Measurements from ENCODE around the gene ASTN2. TPM values are rescaled to one million over a fixed set of nuclear protein-coding genes. Genes with fewer than 3 reads are reported as not detected.

Gene ASTN2
- total and polyA plus RNA-seq, 2 experiments from 2014 or later: 7.0 to 24.6 TPM

DNA sequence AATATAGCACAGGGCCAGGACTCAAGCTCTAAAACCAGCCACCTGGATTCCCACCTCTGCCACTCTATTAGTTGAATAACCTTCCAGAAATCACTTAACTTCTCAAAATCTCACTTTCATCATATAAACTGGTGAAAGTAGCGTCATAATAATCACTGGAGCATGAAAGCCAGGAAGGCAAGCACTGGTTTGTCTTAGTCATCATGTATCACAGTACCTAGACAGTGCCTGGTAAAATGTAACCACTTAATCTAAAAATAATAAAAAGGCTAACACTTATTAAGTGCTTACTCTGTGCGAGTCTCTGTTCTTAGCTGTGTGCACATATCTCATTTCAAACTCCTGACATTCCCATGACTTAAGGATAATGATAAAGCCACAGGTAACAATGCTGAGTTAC lies 109.4 kb downstream of the ASTN2 start:
- Mint-ChIP-seq H3K4me3 (no peak overlapping the region), H3K27me3 (ENCODE audit: insufficient read depth, low read depth, poor library complexity) (no peaks in the 10 kb centered on the region), H3K36me3 (ENCODE audit: low read depth) (no peaks in the 10 kb centered on the region), H3K27ac (no peak overlapping the region), H3K4me1 (peaks cover 26% of the 10 kb centered on the region), H3K9me3 (no peaks in the 10 kb centered on the region)
- Histone ChIP-seq H3K27ac (ENCODE audit: low read depth) (no peak overlapping the region), H4K20me1 (replicated peaks; ENCODE audit: insufficient read depth) (no peaks in the 10 kb centered on the region; the same call in 1 of the 2 replicates), H3K9me2 (ENCODE audit: insufficient read depth) (no peaks in the 10 kb centered on the region), H3K79me2 (replicated peaks; ENCODE audit: insufficient read depth) (no peaks in the 10 kb centered on the region), H3K36me3 (ENCODE audit: insufficient read depth) (no peaks in the 10 kb centered on the region), H3K27me3 (ENCODE audit: insufficient read depth) (no peaks in the 10 kb centered on the region), H3K4me3 (no peak overlapping the region), H3F3A (replicated peaks; ENCODE audit: low read depth) (no peaks in the 10 kb centered on the region), H2AFZ (no peak overlapping the region), H3K4me2 (no peak overlapping the region), H3K4me1 (ENCODE audit: insufficient read depth) (peaks cover 17% of the 10 kb centered on the region)
- ATAC-seq: no peak
- no peak for TF ChIP-seq ETS1 (IDR thresholded peaks at IDR 0.05)
- TF ChIP-seq, protein P1, sequence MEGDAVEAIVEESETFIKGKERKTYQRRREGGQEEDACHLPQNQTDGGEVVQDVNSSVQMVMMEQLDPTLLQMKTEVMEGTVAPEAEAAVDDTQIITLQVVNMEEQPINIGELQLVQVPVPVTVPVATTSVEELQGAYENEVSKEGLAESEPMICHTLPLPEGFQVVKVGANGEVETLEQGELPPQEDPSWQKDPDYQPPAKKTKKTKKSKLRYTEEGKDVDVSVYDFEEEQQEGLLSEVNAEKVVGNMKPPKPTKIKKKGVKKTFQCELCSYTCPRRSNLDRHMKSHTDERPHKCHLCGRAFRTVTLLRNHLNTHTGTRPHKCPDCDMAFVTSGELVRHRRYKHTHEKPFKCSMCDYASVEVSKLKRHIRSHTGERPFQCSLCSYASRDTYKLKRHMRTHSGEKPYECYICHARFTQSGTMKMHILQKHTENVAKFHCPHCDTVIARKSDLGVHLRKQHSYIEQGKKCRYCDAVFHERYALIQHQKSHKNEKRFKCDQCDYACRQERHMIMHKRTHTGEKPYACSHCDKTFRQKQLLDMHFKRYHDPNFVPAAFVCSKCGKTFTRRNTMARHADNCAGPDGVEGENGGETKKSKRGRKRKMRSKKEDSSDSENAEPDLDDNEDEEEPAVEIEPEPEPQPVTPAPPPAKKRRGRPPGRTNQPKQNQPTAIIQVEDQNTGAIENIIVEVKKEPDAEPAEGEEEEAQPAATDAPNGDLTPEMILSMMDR (conservative IDR thresholded peaks at IDR 0.05; ENCODE audit: low read depth in 2 of 2): no peak
- TF ChIP-seq, protein P2, sequence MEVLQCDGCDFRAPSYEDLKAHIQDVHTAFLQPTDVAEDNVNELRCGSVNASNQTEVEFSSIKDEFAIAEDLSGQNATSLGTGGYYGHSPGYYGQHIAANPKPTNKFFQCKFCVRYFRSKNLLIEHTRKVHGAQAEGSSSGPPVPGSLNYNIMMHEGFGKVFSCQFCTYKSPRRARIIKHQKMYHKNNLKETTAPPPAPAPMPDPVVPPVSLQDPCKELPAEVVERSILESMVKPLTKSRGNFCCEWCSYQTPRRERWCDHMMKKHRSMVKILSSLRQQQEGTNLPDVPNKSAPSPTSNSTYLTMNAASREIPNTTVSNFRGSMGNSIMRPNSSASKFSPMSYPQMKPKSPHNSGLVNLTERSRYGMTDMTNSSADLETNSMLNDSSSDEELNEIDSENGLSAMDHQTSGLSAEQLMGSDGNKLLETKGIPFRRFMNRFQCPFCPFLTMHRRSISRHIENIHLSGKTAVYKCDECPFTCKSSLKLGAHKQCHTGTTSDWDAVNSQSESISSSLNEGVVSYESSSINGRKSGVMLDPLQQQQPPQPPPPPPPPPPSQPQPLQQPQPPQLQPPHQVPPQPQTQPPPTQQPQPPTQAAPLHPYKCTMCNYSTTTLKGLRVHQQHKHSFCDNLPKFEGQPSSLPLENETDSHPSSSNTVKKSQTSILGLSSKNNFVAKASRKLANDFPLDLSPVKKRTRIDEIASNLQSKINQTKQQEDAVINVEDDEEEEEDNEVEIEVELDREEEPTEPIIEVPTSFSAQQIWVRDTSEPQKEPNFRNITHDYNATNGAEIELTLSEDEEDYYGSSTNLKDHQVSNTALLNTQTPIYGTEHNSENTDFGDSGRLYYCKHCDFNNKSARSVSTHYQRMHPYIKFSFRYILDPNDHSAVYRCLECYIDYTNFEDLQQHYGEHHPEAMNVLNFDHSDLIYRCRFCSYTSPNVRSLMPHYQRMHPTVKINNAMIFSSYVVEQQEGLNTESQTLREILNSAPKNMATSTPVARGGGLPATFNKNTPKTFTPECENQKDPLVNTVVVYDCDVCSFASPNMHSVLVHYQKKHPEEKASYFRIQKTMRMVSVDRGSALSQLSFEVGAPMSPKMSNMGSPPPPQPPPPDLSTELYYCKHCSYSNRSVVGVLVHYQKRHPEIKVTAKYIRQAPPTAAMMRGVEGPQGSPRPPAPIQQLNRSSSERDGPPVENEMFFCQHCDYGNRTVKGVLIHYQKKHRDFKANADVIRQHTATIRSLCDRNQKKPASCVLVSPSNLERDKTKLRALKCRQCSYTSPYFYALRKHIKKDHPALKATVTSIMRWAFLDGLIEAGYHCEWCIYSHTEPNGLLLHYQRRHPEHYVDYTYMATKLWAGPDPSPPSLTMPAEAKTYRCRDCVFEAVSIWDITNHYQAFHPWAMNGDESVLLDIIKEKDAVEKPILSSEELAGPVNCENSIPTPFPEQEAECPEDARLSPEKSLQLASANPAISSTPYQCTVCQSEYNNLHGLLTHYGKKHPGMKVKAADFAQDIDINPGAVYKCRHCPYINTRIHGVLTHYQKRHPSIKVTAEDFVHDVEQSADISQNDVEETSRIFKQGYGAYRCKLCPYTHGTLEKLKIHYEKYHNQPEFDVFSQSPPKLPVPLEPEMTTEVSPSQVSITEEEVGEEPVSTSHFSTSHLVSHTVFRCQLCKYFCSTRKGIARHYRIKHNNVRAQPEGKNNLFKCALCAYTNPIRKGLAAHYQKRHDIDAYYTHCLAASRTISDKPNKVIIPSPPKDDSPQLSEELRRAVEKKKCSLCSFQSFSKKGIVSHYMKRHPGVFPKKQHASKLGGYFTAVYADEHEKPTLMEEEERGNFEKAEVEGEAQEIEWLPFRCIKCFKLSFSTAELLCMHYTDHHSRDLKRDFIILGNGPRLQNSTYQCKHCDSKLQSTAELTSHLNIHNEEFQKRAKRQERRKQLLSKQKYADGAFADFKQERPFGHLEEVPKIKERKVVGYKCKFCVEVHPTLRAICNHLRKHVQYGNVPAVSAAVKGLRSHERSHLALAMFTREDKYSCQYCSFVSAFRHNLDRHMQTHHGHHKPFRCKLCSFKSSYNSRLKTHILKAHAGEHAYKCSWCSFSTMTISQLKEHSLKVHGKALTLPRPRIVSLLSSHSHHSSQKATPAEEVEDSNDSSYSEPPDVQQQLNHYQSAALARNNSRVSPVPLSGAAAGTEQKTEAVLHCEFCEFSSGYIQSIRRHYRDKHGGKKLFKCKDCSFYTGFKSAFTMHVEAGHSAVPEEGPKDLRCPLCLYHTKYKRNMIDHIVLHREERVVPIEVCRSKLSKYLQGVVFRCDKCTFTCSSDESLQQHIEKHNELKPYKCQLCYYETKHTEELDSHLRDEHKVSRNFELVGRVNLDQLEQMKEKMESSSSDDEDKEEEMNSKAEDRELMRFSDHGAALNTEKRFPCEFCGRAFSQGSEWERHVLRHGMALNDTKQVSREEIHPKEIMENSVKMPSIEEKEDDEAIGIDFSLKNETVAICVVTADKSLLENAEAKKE (CRISPR knock-in tag; IDR thresholded peaks at IDR 0.05): no peak
- TF ChIP-seq JUNB (IDR thresholded peaks at IDR 0.05; ENCODE audit: unreplicated experiment): no peak
- TF ChIP-seq POLR2AphosphoS5 (IDR thresholded peaks at IDR 0.05; ENCODE audit: low read depth): no peak
- TF ChIP-seq CREB1 (CRISPR knock-in tag; IDR thresholded peaks at IDR 0.05; ENCODE audit: low read depth): no peak
- TF ChIP-seq, protein P3, sequence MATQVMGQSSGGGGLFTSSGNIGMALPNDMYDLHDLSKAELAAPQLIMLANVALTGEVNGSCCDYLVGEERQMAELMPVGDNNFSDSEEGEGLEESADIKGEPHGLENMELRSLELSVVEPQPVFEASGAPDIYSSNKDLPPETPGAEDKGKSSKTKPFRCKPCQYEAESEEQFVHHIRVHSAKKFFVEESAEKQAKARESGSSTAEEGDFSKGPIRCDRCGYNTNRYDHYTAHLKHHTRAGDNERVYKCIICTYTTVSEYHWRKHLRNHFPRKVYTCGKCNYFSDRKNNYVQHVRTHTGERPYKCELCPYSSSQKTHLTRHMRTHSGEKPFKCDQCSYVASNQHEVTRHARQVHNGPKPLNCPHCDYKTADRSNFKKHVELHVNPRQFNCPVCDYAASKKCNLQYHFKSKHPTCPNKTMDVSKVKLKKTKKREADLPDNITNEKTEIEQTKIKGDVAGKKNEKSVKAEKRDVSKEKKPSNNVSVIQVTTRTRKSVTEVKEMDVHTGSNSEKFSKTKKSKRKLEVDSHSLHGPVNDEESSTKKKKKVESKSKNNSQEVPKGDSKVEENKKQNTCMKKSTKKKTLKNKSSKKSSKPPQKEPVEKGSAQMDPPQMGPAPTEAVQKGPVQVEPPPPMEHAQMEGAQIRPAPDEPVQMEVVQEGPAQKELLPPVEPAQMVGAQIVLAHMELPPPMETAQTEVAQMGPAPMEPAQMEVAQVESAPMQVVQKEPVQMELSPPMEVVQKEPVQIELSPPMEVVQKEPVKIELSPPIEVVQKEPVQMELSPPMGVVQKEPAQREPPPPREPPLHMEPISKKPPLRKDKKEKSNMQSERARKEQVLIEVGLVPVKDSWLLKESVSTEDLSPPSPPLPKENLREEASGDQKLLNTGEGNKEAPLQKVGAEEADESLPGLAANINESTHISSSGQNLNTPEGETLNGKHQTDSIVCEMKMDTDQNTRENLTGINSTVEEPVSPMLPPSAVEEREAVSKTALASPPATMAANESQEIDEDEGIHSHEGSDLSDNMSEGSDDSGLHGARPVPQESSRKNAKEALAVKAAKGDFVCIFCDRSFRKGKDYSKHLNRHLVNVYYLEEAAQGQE (IDR thresholded peaks at IDR 0.05; ENCODE audit: unreplicated experiment): no peak
- TF ChIP-seq EZH2 (IDR thresholded peaks at IDR 0.05; ENCODE audit: low read depth, unreplicated experiment): no peak
- no peak for TF ChIP-seq ZNF114 (CRISPR knock-in tag; IDR thresholded peaks at IDR 0.05)
- TF ChIP-seq EZH2phosphoT487 (IDR thresholded peaks at IDR 0.05; ENCODE audit: unreplicated experiment): no peak
- TF ChIP-seq ZNF331 (CRISPR knock-in tag; IDR thresholded peaks at IDR 0.05; ENCODE audit: low read depth): no peak
- no peak for DNase-seq (ENCODE audit: low spot score)

All from GM23338 (cell line).